ENCODE measurements around the gene GPR155.
"Not testable (repeated sequence)": the region's sequence is repeated elsewhere in the genome, so short reads cannot be mapped to it uniquely, and the experiment has no call there.

Gene GPR155

GRCh38 chr2:174428214-174428613, 58.6 kb downstream of the GPR155 start:
- no peak for DNase-seq (ENCODE audit: low spot score)
- TF ChIP-seq CTCF (IDR thresholded peaks at IDR 0.05; ENCODE audit: borderline replicate concordance, control extremely low read depth, extremely low read depth, insufficient read depth, missing control alignments), result no peak
- in situ Hi-C loops (cut with MboI; ENCODE audit: low sequenced_read_pairs, unreplicated experiment), result no loop called here

DNA sequence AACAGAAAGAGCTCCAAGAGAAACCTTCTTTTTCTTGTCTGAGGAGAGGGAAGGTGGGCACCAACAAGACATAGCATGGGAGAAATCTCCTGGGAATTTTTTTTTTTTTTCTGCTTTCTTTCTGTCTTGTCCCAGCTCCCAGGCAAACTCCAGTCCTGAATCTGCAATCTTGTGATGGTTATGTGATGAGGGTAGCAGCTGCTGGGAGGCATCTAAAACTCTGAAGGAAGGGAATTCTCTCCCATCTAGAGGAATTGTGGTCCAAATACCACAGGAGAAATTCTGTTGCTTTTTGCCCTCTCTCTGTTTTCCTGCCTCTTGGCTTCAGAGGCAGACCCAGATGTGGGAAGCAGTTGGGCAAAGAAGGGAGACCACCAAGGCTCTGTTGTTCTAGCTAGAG, 74.6 kb downstream of the GPR155 start:
- no peak for DNase-seq (ENCODE audit: low spot score)
- in situ Hi-C loops (cut with MboI; ENCODE audit: low sequenced_read_pairs, unreplicated experiment), result no loop called here
- no peak for TF ChIP-seq CTCF (IDR thresholded peaks at IDR 0.05; ENCODE audit: borderline replicate concordance, control extremely low read depth, extremely low read depth, insufficient read depth, missing control alignments)

GRCh38 chr2:174410039-174410438, 76.8 kb downstream of the GPR155 start:
- in situ Hi-C loops (cut with MboI; ENCODE audit: low sequenced_read_pairs, unreplicated experiment); DNase-seq (ENCODE audit: low spot score): not testable (repeated sequence)

DNA sequence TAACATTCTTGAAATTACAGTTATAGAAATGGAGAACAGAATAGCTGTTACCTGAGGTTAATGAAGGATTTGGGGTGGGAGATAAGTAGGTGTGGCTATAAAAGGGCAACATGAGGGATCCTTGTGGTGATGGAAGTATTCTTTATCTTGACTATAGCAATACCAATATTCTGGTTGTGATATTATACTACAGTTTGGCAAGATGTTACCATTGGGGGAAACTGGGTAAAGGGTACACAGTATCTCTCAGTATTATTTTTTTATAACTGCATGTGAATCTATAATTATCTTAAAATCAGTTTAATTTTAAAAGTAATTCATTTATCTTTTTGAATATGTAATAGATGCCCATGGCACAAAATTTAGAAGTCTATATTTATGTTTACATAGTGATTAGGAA, 83.2 kb downstream of the GPR155 start:
- no peak for TF ChIP-seq CTCF (IDR thresholded peaks at IDR 0.05; ENCODE audit: borderline replicate concordance, control extremely low read depth, extremely low read depth, insufficient read depth, missing control alignments)
- in situ Hi-C loops (cut with MboI; ENCODE audit: low sequenced_read_pairs, unreplicated experiment), result no loop called here
- no peak for DNase-seq (ENCODE audit: low spot score)

GRCh38 chr2:174400853-174401252, 86.0 kb downstream of the GPR155 start:
- no peak for TF ChIP-seq CTCF (IDR thresholded peaks at IDR 0.05; ENCODE audit: borderline replicate concordance, control extremely low read depth, extremely low read depth, insufficient read depth, missing control alignments)
- no peak for DNase-seq (ENCODE audit: low spot score)
- in situ Hi-C loops (cut with MboI; ENCODE audit: low sequenced_read_pairs, unreplicated experiment), result no loop called here

- in situ Hi-C loops (cut with MboI; ENCODE audit: low sequenced_read_pairs, unreplicated experiment), result no loop called here
- no peak for DNase-seq (ENCODE audit: low spot score)
- TF ChIP-seq CTCF (IDR thresholded peaks at IDR 0.05; ENCODE audit: borderline replicate concordance, control extremely low read depth, extremely low read depth, insufficient read depth, missing control alignments), result no peak
These were observed 87.7 kb downstream of the GPR155 start for GRCh38 chr2:174399171-174399570.

DNA sequence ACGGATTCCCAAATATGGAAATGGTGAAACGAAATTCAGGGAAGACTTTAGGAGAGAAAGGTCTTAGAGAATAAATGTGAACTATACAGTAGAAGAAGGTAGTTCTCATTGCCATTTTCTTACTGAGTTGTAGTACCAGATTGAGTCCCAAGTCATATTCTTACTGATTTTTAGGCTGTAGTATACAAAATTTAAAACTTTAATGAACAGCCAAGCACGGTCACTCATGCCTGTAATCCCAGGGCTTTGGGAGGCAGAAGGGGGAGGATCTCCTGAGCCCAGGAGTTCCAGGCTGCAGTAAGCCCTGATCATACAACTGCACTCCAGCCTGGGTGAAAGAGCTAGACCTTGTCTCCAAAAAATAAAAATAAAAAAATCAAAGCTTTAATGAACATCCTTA, 89.1 kb downstream of the GPR155 start:
- in situ Hi-C loops (cut with MboI; ENCODE audit: low sequenced_read_pairs, unreplicated experiment), result no loop called here
- TF ChIP-seq CTCF (IDR thresholded peaks at IDR 0.05; ENCODE audit: borderline replicate concordance, control extremely low read depth, extremely low read depth, insufficient read depth, missing control alignments), result no peak
- no peak for DNase-seq (ENCODE audit: low spot score)

Measured in GM13976 (cell line).